ENCODE results near the gene YIPF4.
"Not testable (repeated sequence)": the region's sequence is repeated elsewhere in the genome, so short reads cannot be mapped to it uniquely, and the experiment has no call there.

YIPF4 gene

DNA sequence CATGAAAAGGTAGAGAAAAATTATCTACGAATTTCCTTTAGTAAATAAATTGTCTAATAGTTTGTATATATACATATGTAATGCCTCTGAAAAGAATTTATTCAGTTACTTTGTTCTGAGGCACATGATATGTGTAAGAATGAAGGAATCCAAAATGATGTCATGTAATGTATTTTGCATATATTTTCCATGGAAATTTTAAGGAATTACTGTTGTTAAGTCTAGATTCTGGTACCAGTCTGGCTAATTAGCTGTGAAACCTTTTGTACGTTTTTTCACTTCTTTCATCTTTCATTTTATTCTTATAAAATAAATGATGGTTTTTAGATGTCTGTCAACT, 12.3 kb downstream of the YIPF4 start:
- H3K4me1 Mint-ChIP-seq = peaks cover 4% of the 10 kb centered on the region
- H3K27me3 Mint-ChIP-seq (ENCODE audit: low read depth) = no peaks in the 10 kb centered on the region
- no peak overlapping the region for H3K27ac Mint-ChIP-seq
- no peak overlapping the region for H3K4me3 Mint-ChIP-seq
- TF ChIP-seq, protein P1, sequence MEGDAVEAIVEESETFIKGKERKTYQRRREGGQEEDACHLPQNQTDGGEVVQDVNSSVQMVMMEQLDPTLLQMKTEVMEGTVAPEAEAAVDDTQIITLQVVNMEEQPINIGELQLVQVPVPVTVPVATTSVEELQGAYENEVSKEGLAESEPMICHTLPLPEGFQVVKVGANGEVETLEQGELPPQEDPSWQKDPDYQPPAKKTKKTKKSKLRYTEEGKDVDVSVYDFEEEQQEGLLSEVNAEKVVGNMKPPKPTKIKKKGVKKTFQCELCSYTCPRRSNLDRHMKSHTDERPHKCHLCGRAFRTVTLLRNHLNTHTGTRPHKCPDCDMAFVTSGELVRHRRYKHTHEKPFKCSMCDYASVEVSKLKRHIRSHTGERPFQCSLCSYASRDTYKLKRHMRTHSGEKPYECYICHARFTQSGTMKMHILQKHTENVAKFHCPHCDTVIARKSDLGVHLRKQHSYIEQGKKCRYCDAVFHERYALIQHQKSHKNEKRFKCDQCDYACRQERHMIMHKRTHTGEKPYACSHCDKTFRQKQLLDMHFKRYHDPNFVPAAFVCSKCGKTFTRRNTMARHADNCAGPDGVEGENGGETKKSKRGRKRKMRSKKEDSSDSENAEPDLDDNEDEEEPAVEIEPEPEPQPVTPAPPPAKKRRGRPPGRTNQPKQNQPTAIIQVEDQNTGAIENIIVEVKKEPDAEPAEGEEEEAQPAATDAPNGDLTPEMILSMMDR (IDR thresholded peaks at IDR 0.05; ENCODE audit: unreplicated experiment in 3 of 3) = no peak
- H3K9me3 Mint-ChIP-seq = peaks cover 2% of the 10 kb centered on the region
- peaks cover 38% of the 10 kb centered on the region for H3K36me3 Mint-ChIP-seq (ENCODE audit: low read depth)

DNA sequence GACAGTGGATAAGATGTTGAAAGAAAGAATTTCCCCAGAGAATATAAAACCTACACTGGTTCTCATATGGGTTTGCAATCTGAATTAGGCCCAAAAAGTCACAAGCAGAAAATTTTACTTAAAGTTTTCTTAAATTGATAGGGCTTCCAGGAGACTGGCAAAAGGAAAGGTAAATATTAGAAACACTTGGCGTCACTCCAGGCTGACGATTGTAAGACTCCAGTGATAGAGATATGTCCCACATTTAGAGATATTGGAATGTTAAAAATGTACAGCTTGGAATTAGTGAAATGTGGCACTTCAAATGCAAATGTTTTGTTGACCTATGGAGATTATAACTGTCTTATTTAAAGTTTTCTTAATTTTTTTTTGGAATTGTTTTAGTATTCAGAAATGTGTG, 14.0 kb downstream of the YIPF4 start:
- peaks cover 4% of the 10 kb centered on the region for H3K4me1 Mint-ChIP-seq
- no peak overlapping the region for H3K4me3 Mint-ChIP-seq
- no peaks in the 10 kb centered on the region for H3K27me3 Mint-ChIP-seq (ENCODE audit: low read depth)
- peaks cover 44% of the 10 kb centered on the region for H3K36me3 Mint-ChIP-seq (ENCODE audit: low read depth)
- H3K9me3 Mint-ChIP-seq = peaks cover 9% of the 10 kb centered on the region
- TF ChIP-seq, protein P1 (IDR thresholded peaks at IDR 0.05; ENCODE audit: unreplicated experiment in 3 of 3) = no peak
- no peak overlapping the region for H3K27ac Mint-ChIP-seq

DNA sequence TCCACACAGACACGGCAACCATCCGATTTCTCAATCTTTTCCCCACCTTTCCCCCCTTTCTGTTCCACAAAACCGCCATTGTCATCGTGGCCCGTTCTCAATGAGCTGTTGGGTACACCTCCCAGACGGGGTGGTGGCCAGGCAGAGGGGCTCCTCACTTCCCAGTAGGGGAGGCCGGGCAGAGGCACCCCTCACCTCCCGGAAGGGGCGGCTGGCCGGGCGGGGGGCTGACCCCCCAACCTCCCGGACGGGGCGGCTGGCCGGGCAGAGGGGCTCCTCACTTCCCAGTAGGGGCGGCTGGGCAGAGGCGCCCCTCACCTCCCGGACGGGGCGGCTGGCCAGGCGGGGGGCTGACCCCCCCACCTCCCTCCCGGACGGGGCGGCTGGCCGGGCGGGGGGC, 15.8 kb downstream of the YIPF4 start:
- H3K36me3 Mint-ChIP-seq (ENCODE audit: low read depth) = peaks cover 50% of the 10 kb centered on the region
- not testable (repeated sequence) for H3K4me1 Mint-ChIP-seq; H3K27ac Mint-ChIP-seq; H3K9me3 Mint-ChIP-seq; H3K4me3 Mint-ChIP-seq; H3K27me3 Mint-ChIP-seq (ENCODE audit: low read depth)

DNA sequence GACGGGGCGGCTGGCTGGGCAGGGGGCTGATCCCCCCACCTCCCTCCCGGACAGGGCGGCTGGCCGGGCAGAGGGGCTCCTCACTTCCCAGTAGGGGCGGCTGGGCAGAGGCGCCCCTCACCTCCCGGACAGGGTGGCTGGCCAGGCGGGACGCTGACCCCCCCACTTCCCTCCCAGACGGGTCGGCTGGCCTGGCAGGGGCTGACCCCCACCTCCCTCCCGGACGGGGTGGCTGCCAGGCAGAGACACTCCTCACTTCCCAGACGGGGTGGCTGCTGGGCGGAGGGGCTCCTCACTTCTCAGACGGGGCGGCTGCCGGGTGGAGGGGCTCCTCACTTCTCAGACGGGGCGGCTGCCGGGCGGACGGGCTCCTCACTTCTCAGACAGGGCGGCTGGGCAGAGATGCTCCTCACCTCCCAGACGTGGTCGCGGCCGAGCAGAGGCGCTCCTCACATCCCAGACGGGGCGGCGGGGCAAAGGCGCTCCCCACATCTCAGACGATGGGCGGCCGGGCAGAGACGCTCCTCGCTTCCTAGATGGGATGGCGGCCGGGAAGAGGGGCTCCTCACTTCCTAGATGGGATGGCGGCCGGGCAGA, 16.4 kb downstream of the YIPF4 start:
- peaks cover 53% of the 10 kb centered on the region for H3K36me3 Mint-ChIP-seq (ENCODE audit: low read depth)

DNA sequence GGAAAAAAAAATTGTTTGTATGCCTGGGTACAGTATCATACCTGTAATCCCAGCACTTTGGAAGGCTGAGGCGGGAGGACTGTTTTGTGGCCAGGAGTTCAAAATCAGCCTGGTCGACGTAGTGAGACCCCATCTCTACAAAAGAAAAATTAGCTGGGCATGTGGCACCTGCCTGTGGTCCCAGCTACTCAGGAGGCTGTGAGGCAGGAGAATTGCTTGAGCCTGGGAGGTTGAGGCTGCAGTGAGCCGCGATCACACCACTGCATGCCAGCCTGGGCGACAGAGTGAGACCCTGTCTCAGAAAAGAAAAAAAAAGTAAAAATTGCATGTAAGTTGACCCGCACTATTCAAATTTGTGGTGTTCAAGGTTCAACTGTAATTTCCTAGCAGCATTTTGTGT, 32.9 kb downstream of the YIPF4 start:
- Mint-ChIP-seq H3K9me3 (no peaks in the 10 kb centered on the region), H3K27ac (no peak overlapping the region), H3K27me3 (ENCODE audit: low read depth) (no peaks in the 10 kb centered on the region), H3K36me3 (ENCODE audit: low read depth) (peaks cover 21% of the 10 kb centered on the region), H3K4me1 (no peaks in the 10 kb centered on the region), H3K4me3 (no peak overlapping the region)
- TF ChIP-seq, protein P1 (IDR thresholded peaks at IDR 0.05; ENCODE audit: unreplicated experiment in 3 of 3) = no peak

More for the DNA sequence above, 16.4 kb downstream of the YIPF4 start:
- not testable (repeated sequence) for H3K4me1 Mint-ChIP-seq; H3K4me3 Mint-ChIP-seq; H3K9me3 Mint-ChIP-seq; H3K27ac Mint-ChIP-seq; H3K27me3 Mint-ChIP-seq (ENCODE audit: low read depth)

DNA sequence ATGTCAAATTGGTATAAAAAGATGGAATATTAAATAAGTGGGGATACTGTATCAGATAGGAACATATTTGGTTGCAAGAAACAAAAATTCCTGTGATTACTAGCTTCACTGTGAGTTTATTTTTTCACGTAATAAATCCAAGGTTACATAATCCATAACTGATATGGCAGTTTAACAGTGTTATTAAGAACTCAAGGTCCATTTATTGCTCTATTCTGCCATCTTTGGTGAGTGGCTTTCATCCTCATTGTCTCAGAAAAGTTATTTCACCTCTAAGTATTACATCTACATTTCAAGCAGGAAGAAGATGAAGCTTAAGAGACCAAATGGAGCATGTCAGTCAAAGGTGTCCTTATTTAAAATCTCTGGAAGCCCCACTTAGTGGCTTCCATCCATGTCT, 37.2 kb downstream of the YIPF4 start:
- Mint-ChIP-seq H3K27ac (no peak overlapping the region), H3K4me1 (no peaks in the 10 kb centered on the region), H3K27me3 (ENCODE audit: low read depth) (no peaks in the 10 kb centered on the region), H3K9me3 (no peaks in the 10 kb centered on the region), H3K4me3 (no peak overlapping the region), H3K36me3 (ENCODE audit: low read depth) (peaks cover 11% of the 10 kb centered on the region)
- TF ChIP-seq, protein P1 (IDR thresholded peaks at IDR 0.05; ENCODE audit: unreplicated experiment in 3 of 3) = no peak

DNA sequence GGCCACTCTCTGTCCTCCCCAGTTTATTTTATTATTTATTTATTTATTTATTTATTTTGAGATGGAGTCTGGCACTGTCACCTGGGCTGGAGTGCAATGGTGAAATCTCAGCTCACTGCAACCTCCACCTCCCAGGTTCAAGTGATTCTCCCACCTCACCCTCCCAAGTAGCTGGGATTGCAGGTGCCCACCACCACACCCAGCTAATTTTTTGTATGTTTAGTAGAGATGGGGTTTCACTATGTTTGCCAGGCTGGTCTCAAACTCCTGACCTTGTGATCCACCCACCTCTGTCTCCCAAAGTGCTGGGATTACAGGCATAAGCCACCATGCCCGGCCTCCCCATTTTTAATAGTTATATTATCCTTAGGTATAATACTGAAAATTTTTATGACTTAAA, 51.0 kb downstream of the YIPF4 start:
- H3K4me3 Mint-ChIP-seq; H3K9me3 Mint-ChIP-seq; H3K4me1 Mint-ChIP-seq; H3K27ac Mint-ChIP-seq; H3K27me3 Mint-ChIP-seq (ENCODE audit: low read depth): not testable (repeated sequence)
- peaks cover 12% of the 10 kb centered on the region for H3K36me3 Mint-ChIP-seq (ENCODE audit: low read depth)

DNA sequence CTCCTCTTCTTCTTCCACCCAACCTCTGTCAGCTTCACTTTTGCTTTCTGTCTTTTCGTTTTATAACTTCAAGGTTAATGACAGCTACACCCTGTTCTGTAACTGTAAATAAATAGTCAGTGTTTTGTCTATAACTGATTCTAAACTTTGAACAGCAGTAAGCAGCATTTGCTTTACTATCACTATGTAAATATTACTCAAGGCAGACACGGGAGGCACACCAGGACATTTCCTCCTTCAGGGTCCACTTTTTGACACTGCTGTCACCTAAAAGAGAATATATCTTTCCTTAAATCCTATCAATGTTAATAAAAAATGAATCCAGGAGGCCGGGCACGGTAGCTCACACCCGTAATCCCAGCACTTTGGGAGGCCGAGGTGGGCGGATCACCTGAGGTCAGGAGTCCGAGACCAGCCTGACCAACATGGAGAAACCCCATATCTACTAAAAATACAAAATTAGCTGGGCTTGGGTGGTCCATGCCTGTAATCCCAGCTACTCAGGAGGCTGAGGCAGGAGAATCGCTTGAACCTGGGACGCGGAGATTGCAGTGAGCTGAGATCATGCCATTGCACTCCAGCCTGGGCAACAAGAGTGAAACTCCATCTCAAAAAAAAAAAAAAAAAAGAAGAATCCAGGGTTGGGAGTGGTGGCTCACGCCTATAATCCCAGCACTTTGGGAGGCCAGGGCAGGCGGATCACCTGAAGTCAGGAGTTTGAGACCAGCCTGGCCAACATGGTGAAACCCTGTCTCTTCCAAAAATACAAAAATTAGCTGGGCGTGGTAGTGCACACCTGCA, 51.7 kb downstream of the YIPF4 start:
- not testable (repeated sequence) for H3K4me1 Mint-ChIP-seq; H3K27me3 Mint-ChIP-seq (ENCODE audit: low read depth); H3K27ac Mint-ChIP-seq; H3K9me3 Mint-ChIP-seq; H3K4me3 Mint-ChIP-seq
- H3K36me3 Mint-ChIP-seq (ENCODE audit: low read depth) = peaks cover 11% of the 10 kb centered on the region

Data from nephron (organoid).